Cardiac muscle cell (in vitro differentiated cells and primary cell): ENCODE measurements around the gene MTURN. TPM values are rescaled to one million over a fixed set of nuclear protein-coding genes. Genes with fewer than 3 reads are reported as not detected.

Experiments used
- DNase-seq, 2 donors: peaks; one replicate each; pipeline versions ENCODE4 v3.0.0 to v3.0.0-alpha.2; 2010 to 2017; ENCODE audit warnings: low read depth in 1 of 2, low spot score in 1 of 2
- H3K27ac ChIP-seq: fragments of 200-600 bp; sonication (generic); 2 replicates; pipeline ENCODE4 v1.5.1; 2016
- H3K27me3 ChIP-seq: fragments of 200-600 bp; sonication (generic); 2 replicates; pipeline ENCODE4 v1.6.0; 2016; ENCODE audit warnings: control low read depth
- H3K36me3 ChIP-seq: fragments of 200-600 bp; sonication (generic); 2 replicates; pipeline ENCODE4 v1.5.1; 2016; ENCODE audit warnings: control low read depth
- H3K4me1 ChIP-seq: fragments of 200-600 bp; sonication (generic); 2 replicates; pipeline ENCODE4 v1.8.1; 2017; ENCODE audit warnings: low read depth, mild to moderate bottlenecking, mixed run types
- H3K4me3 ChIP-seq: fragments of 200-600 bp; sonication (generic); 2 replicates; pipeline ENCODE4 v1.5.1; 2016; ENCODE audit warnings: mild to moderate bottlenecking
- H3K9me3 ChIP-seq: fragments of 200-600 bp; sonication (generic); 2 replicates; pipeline ENCODE4 v1.5.1; 2017; ENCODE audit warnings: low read depth, mild to moderate bottlenecking, control low read depth
- polyA plus RNA-seq: library from polyadenylated mRNA; unstranded; fragments of >200 nt; fragmentation: Nextera tagmentation; extraction: Ambion mirVana; gene quantifications from 2 replicates; pipeline ENCODE4 v1.2.1, GENCODE V29; 2016
- total RNA-seq: library from RNA; depleted of rRNA; stranded (reverse); fragments of >200 nt; gene quantifications from 2 replicates; pipeline ENCODE4 v1.2.3, GENCODE V29; 2016
- TF ChIP-seq, protein P1 (sequence below): IDR thresholded peaks from 2 replicates; pipeline ENCODE4 v1.5.1; 2012; ENCODE audit warnings: low read depth, mild to moderate bottlenecking, low read length

Gene MTURN
- total and polyA plus RNA-seq, 2 experiments from 2014 or later, result 11.2 to 39.3 TPM

DNA sequence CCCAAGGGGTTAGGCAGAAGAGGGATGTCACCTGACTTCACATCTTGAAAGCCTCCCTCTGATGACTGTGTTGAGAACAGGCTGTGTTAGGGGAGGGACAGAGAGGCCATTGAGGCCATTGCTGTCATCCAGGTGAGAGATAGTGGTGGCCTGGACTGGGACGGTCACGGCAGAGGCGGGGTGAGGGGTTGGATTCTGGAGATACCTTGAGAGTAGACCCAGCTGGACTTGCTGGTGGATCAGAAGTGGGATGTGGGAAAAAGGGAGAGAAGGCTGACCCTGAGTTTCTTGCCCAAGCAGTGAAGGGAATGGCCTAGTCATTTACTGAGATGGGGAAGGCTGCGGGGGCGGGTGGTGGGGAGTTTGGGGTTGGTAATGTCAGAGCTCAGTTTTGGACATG is 13.6 kb downstream of the MTURN start:
- H3K27me3 ChIP-seq, result no peaks in the 10 kb centered on the region
- H3K4me3 ChIP-seq, result no peak overlapping the region
- TF ChIP-seq, protein P1, sequence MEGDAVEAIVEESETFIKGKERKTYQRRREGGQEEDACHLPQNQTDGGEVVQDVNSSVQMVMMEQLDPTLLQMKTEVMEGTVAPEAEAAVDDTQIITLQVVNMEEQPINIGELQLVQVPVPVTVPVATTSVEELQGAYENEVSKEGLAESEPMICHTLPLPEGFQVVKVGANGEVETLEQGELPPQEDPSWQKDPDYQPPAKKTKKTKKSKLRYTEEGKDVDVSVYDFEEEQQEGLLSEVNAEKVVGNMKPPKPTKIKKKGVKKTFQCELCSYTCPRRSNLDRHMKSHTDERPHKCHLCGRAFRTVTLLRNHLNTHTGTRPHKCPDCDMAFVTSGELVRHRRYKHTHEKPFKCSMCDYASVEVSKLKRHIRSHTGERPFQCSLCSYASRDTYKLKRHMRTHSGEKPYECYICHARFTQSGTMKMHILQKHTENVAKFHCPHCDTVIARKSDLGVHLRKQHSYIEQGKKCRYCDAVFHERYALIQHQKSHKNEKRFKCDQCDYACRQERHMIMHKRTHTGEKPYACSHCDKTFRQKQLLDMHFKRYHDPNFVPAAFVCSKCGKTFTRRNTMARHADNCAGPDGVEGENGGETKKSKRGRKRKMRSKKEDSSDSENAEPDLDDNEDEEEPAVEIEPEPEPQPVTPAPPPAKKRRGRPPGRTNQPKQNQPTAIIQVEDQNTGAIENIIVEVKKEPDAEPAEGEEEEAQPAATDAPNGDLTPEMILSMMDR, result no peak
- peaks cover 23% of the 10 kb centered on the region for H3K4me1 ChIP-seq
- no peaks in the 10 kb centered on the region for H3K9me3 ChIP-seq
- DNase-seq, result no peak
- H3K36me3 ChIP-seq, result no peaks in the 10 kb centered on the region
- no peak overlapping the region for H3K27ac ChIP-seq

DNA sequence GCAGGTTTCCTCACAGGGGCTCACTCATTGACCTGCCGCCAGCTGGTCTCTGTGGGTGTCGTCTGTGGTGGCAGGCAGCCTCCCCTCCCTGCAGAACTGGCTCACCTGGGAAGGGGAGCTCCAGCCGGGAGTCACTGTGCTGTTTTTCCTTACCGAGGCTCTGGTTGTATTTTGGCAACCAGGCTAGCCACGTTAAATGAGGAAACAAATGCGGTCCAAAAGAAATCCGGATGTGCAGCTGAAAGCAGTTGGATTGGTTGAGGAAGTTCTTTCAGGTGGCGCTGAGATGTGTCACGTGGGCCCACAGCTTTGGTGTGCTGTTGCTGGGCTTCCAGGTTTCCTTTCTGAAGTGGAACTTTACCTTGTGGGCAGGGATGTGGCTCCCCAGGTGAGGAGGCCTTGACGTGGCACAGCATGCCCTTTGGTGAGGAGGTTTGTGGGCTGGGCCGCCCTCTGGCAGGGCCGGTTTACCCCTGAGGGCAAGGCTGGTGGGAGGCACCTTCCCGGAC is 14.2 kb downstream of the MTURN start:
- no peaks in the 10 kb centered on the region for H3K27me3 ChIP-seq
- no peak for DNase-seq
- no peaks in the 10 kb centered on the region for H3K36me3 ChIP-seq
- H3K4me3 ChIP-seq, result no peak overlapping the region
- H3K4me1 ChIP-seq, result peaks cover 19% of the 10 kb centered on the region
- H3K9me3 ChIP-seq, result no peaks in the 10 kb centered on the region
- TF ChIP-seq, protein P1, result no peak
- no peak overlapping the region for H3K27ac ChIP-seq

DNA sequence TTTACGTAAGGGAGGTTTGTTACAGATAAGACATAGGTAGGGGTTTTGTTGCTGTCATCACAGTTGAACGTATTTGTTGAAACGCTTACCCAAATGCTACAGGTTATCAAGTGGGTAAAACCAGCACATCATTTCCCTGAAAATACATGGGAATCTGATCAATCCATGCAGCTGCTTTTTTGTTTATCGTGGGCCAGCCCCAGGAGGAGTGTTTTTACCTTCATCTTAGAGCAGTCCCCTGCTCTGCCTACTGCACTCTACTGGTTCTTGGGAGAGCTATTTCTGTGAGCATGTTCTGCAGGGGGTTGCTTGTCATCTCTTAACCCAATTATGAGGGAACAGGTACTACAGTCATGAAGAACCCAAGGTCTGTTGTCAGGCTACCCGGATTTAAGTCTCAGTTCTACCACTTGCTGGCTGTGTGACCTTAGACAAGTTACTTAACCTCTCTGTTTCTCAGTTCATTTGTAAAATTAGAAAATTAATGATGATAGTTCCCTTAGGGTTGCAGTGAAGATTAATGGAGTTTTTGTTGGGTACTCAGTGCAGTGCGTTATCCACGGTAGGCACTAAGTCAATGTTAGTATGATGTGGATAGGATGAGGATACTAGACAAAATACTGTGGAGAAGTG is 15.0 kb downstream of the MTURN start:
- no peak overlapping the region for H3K27ac ChIP-seq
- no peaks in the 10 kb centered on the region for H3K9me3 ChIP-seq
- H3K27me3 ChIP-seq, result no peaks in the 10 kb centered on the region
- no peak for DNase-seq
- no peaks in the 10 kb centered on the region for H3K36me3 ChIP-seq
- peaks cover 17% of the 10 kb centered on the region for H3K4me1 ChIP-seq
- no peak overlapping the region for H3K4me3 ChIP-seq
- TF ChIP-seq, protein P1, result no peak

DNA sequence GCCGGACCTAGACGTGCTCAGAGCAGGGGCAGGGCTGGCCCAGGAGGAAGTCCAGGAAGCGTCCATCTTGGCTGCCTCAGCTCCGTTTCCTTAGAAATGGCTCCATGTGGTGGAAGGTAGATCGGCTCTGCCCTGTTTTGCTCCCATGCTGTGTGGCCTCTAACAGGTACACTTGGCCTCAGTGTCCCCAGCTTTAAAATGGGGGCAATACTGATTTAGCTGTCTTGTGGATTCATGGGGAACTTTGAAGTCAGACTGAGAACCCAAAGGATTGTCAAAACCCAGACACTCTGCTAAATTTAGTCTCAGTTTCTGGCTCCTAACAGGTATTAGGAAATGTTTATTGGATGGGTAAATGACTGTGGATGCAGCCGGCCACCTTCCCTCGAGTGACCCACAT is 15.9 kb downstream of the MTURN start:
- no peak overlapping the region for H3K27ac ChIP-seq
- no peaks in the 10 kb centered on the region for H3K9me3 ChIP-seq

DNA sequence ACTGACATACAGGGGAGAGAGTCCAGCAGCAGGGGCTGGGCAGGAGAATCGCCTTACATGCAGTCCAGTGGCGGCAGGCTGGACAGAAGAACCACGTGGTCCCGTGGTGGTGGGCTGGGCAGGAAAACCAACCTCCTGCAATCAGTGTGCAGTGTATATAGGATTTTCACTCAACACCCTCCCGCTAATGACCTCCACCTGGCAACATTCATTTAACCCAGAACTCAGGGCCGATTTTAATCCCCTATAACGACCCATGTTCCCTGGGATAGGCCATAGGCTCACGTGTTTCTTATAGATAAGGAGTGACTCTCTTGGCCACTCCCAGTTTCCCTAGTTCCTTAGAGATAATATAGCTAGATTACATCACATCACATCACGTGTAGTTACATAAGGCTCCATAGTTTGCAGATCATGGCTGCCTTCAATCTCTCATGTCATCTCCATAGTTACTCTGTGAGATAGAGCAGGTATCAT is 19.4 kb downstream of the MTURN start:
- Histone ChIP-seq H3K4me1 (no peaks in the 10 kb centered on the region), H3K4me3 (no peak overlapping the region), H3K27ac (no peak overlapping the region), H3K9me3 (no peaks in the 10 kb centered on the region), H3K36me3 (no peaks in the 10 kb centered on the region), H3K27me3 (no peaks in the 10 kb centered on the region)
- no peak for DNase-seq
- TF ChIP-seq, protein P1, result no peak

More for the DNA sequence above, 15.9 kb downstream of the MTURN start:
- no peak overlapping the region for H3K4me3 ChIP-seq
- TF ChIP-seq, protein P1, result no peak
- H3K27me3 ChIP-seq, result no peaks in the 10 kb centered on the region
- H3K4me1 ChIP-seq, result peaks cover 16% of the 10 kb centered on the region
- no peak for DNase-seq
- no peaks in the 10 kb centered on the region for H3K36me3 ChIP-seq
